OCI-LY7 (cell line): Measurements from ENCODE around the gene RSPRY1. TPM values are rescaled to one million over a fixed set of nuclear protein-coding genes. Genes with fewer than 3 reads are reported as not detected.

Experiments
- BruUV-seq: library from RNA; stranded (reverse); fragments of 400-500 nt; replicated peaks from 2 replicates; lab custom pipeline; 2021; lab: Mats Ljungman, UMichigan
- CTCF ChIA-PET: fragments of 300-600 bp; sonication (Branson Sonifier 250); formaldehyde crosslinking; loops from one replicate; lab custom pipeline; 2022; ENCODE audit warnings: antibody characterized with exemption; ENCODE audit not compliant: unreplicated experiment; lab: Charles Lee
- POLR2A ChIA-PET: fragments of 300-600 bp; sonication (Branson Sonifier 250); formaldehyde crosslinking; loops from one replicate; lab custom pipeline; 2022; ENCODE audit warnings: antibody characterized with exemption; lab: Charles Lee
- DNase-seq: peaks from one replicate; pipeline ENCODE4 v3.0.0-alpha.2; 2015; ENCODE audit warnings: low spot score
- H2AFZ ChIP-seq: fragments of 200-600 bp; sonication (generic), shearing (Covaris generic); 2 replicates; pipeline ENCODE4 v1.6.1; 2014; ENCODE audit warnings: mild to moderate bottlenecking, antibody characterized with exemption, low read length, moderate library complexity
- H3K27ac ChIP-seq: fragments of 200-600 bp; sonication (generic); 2 replicates; pipeline ENCODE4 v1.5.1; 2014; ENCODE audit warnings: mixed run types, low read depth, mild to moderate bottlenecking, moderate library complexity, low read length, inconsistent platforms; ENCODE audit not compliant: poor library complexity, severe bottlenecking
- H3K36me3 ChIP-seq: fragments of 200-600 bp; sonication (generic); 2 replicates; pipeline ENCODE4 v1.6.1; 2014; ENCODE audit warnings: mild to moderate bottlenecking, antibody characterized with exemption, low read length, moderate library complexity, mixed read lengths; ENCODE audit not compliant: insufficient read depth
- H3K4me1 ChIP-seq: fragments of 200-600 bp; sonication (generic); 2 replicates; pipeline ENCODE4 v1.5.1; 2014; ENCODE audit warnings: mild to moderate bottlenecking, low read length; ENCODE audit not compliant: insufficient read depth, poor library complexity, severe bottlenecking
- H3K4me2 ChIP-seq: fragments of 200-600 bp; sonication (generic); 2 replicates; pipeline ENCODE4 v1.6.1; 2014; ENCODE audit warnings: mild to moderate bottlenecking, low read length
- H3K4me3 ChIP-seq: fragments of 200-600 bp; sonication (generic); 2 replicates; pipeline ENCODE4 v1.5.1; 2014; ENCODE audit warnings: mild to moderate bottlenecking, low read depth, low read length; ENCODE audit not compliant: poor library complexity, severe bottlenecking
- H3K79me2 ChIP-seq: fragments of 200-600 bp; sonication (generic); 2 replicates; pipeline ENCODE4 v1.6.1; 2016; ENCODE audit warnings: low read depth, mild to moderate bottlenecking, low read length, moderate library complexity, mixed read lengths; ENCODE audit not compliant: insufficient read depth
- H3K9me2 ChIP-seq: fragments of 200-600 bp; sonication (generic); 2 replicates; pipeline ENCODE4 v1.6.1; 2016; ENCODE audit warnings: mild to moderate bottlenecking, low read length, mixed read lengths; ENCODE audit not compliant: insufficient read depth
- H3K9me3 ChIP-seq: fragments of 200-600 bp; sonication (generic); 2 replicates; pipeline ENCODE4 v1.6.1; 2014; ENCODE audit warnings: mild to moderate bottlenecking, mixed run types, low read length, mixed read lengths
- H4K20me1 ChIP-seq: fragments of 200-600 bp; sonication (generic); 2 replicates; pipeline ENCODE4 v1.6.1; 2014; ENCODE audit warnings: mild to moderate bottlenecking, antibody characterized with exemption, low read length, moderate library complexity, mixed read lengths; ENCODE audit not compliant: insufficient read depth
- CTCF ChIP-seq: fragments of 200-600 bp; sonication (generic); conservative IDR thresholded peaks from 2 replicates; pipeline ENCODE4 v1.5.1; 2014; ENCODE audit warnings: mild to moderate bottlenecking, antibody characterized with exemption, low read length, moderate library complexity, mixed read lengths
- EZH2phosphoT487 ChIP-seq: fragments of 200-600 bp; sonication (generic); IDR thresholded peaks from 2 replicates; pipeline ENCODE4 v1.6.1; 2018; ENCODE audit warnings: low read depth, borderline replicate concordance, mild to moderate bottlenecking, mixed run types, antibody characterized with exemption, low read length, moderate library complexity, mixed read lengths
- intact Hi-C: fragments of 100-400 bp; cut with micrococcal nuclease; formaldehyde crosslinking; loops from one replicate; pipeline ENCODE4 v1.10.0; 2022; ENCODE audit not compliant: unreplicated experiment
- total RNA-seq, 2 experiments: library from RNA; depleted of rRNA in 1 of 2; stranded (reverse); fragments of >200 nt in 1 of 2; shearing (Covaris generic) in 1 of 2; gene quantifications; 2 replicates each; pipeline ENCODE4 v1.2.3, GENCODE V29; 2014 to 2022

RSPRY1 gene
- total RNA-seq, 2 experiments from 2014 or later = 17.1 to 25.2 TPM

- TF ChIP-seq CTCF (no peak), EZH2phosphoT487 (no peak)
- Histone ChIP-seq H3K9me3 (no peaks in the 10 kb centered on the region), H3K4me1 (peaks cover 8% of the 10 kb centered on the region), H2AFZ (no peak overlapping the region), H3K9me2 (no peaks in the 10 kb centered on the region), H3K79me2 (no peaks in the 10 kb centered on the region), H3K4me3 (no peak overlapping the region), H3K27ac (no peak overlapping the region), H3K36me3 (peaks cover 92% of the 10 kb centered on the region), H3K4me2 (no peak overlapping the region), H4K20me1 (no peaks in the 10 kb centered on the region)
- POLR2A ChIA-PET = interaction anchor here (1.0 to 1.3 kb wide), 3 partner anchors 30 to 58 kb away, joined by 3 to 4 read pairs (median 3); partner anchors contain the start of genes PSME3IP1 and RSPRY1
- CTCF ChIA-PET = no interaction called here
- intact Hi-C loops = no loop called here
- BruUV-seq = no TSS peak
- no peak for DNase-seq
Observed at GRCh38 chr16:57155702-57156350, 30.3 kb upstream of the RSPRY1 start.

GRCh38 chr16:57156351-57156703 lies 29.8 kb upstream of the RSPRY1 start:
- ChIA-PET CTCF (no interaction called here), POLR2A (interaction anchor here (1.0 to 1.3 kb wide), 2 partner anchors 30 to 43 kb away, joined by 3 to 4 read pairs; partner anchors contain the start of genes PSME3IP1 and RSPRY1)
- BruUV-seq = no TSS peak
- H2AFZ ChIP-seq = no peak overlapping the region
- H3K27ac ChIP-seq = no peak overlapping the region
- H4K20me1 ChIP-seq = no peaks in the 10 kb centered on the region
- H3K4me2 ChIP-seq = no peak overlapping the region
- intact Hi-C loops = no loop called here
- H3K4me3 ChIP-seq = no peak overlapping the region
- no peak for DNase-seq
- TF ChIP-seq CTCF = no peak
- TF ChIP-seq EZH2phosphoT487 = no peak
- no peaks in the 10 kb centered on the region for H3K9me3 ChIP-seq
- H3K4me1 ChIP-seq = peaks cover 3% of the 10 kb centered on the region
- H3K36me3 ChIP-seq = peaks cover 94% of the 10 kb centered on the region
- no peaks in the 10 kb centered on the region for H3K79me2 ChIP-seq
- H3K9me2 ChIP-seq = no peaks in the 10 kb centered on the region

GRCh38 chr16:57157533-57157932 lies 28.6 kb upstream of the RSPRY1 start:
- BruUV-seq = no TSS peak
- DNase-seq = no peak
- H3K9me3 ChIP-seq = no peaks in the 10 kb centered on the region
- no peaks in the 10 kb centered on the region for H3K4me1 ChIP-seq
- H3K9me2 ChIP-seq = no peaks in the 10 kb centered on the region
- ChIA-PET POLR2A (no interaction called here), CTCF (no interaction called here)
- H3K27ac ChIP-seq = no peak overlapping the region
- H3K4me3 ChIP-seq = no peak overlapping the region
- peaks cover 96% of the 10 kb centered on the region for H3K36me3 ChIP-seq
- H3K4me2 ChIP-seq = no peak overlapping the region
- H3K79me2 ChIP-seq = no peaks in the 10 kb centered on the region
- H2AFZ ChIP-seq = no peak overlapping the region
- intact Hi-C loops = no loop called here
- TF ChIP-seq CTCF (no peak), EZH2phosphoT487 (no peak)
- H4K20me1 ChIP-seq = no peaks in the 10 kb centered on the region
